HCT116 (cell line): ENCODE measurements around the gene MIP. TPM values are rescaled to one million over a fixed set of nuclear protein-coding genes. Genes with fewer than 3 reads are reported as not detected.

Source experiments
- ATAC-seq: fragments of 200-7000 bp; cut with Tn5 transposase; 2 replicates; pipeline ENCODE4 v1.9.1; 2020; ENCODE audit warnings: mild to moderate bottlenecking, moderate library complexity
- BruUV-seq: library from RNA; stranded (reverse); fragments of 400-500 nt; replicated peaks from 2 replicates; lab custom pipeline; 2021; lab: Mats Ljungman, UMichigan
- CTCF ChIA-PET: fragments of 300-600 bp; sonication (Branson Sonifier 250); formaldehyde crosslinking; loops from one replicate; lab custom pipeline; 2021; ENCODE audit warnings: antibody characterized with exemption; lab: Charles Lee
- POLR2A ChIA-PET: fragments of 300-600, 350-600 bp; sonication (Branson Sonifier 250); formaldehyde crosslinking; loops from one replicate; lab custom pipeline; 2021; ENCODE audit warnings: antibody characterized with exemption; lab: Charles Lee
- RAD21 ChIA-PET, 2 experiments: fragments of 300-600 bp; sonication (Branson Sonifier 250); formaldehyde crosslinking; loops; one replicate each; lab custom pipeline; 2023; ENCODE audit warnings: low total read pairs in 2 of 2; ENCODE audit not compliant: uncharacterized antibody in 2 of 2, unreplicated experiment in 2 of 2, low non-redundant PET in 1 of 2; lab: Charles Lee
- DNase-seq: peaks from one replicate; pipeline ENCODE4 v3.0.0-alpha.2; 2010; ENCODE audit warnings: low read depth, low spot score
- H2AFZ ChIP-seq: fragments of 200-600 bp; shearing (Covaris generic), sonication (generic); 2 replicates; pipeline ENCODE4 v1.6.1; 2017; ENCODE audit warnings: low read depth, mixed run types, mixed read lengths, antibody characterized with exemption, low read length; ENCODE audit not compliant: poor library complexity, severe bottlenecking
- H3K27ac ChIP-seq: 2 replicates; pipeline ENCODE4 v1.5.1; 2012; ENCODE audit warnings: low read depth, low read length
- H3K27me3 ChIP-seq: fragments of 200-600 bp; sonication (generic); 2 replicates; pipeline ENCODE4 v1.6.1; 2016; ENCODE audit warnings: mixed run types, low read length, mixed read lengths; ENCODE audit not compliant: insufficient read depth
- H3K36me3 ChIP-seq, 2 experiments: fragments of 200-500 bp in 1 of 2; fragments of 200-600 bp in 1 of 2; sonication (Bioruptor generic) in 1 of 2; sonication (generic) in 1 of 2; 2 replicates each; pipeline versions ENCODE4 v1.5.1 to v1.6.1; 2014 to 2016; ENCODE audit warnings: low read length in 2 of 2, inconsistent platforms in 1 of 2, mixed read lengths in 1 of 2, mixed run types in 1 of 2; ENCODE audit not compliant: insufficient read depth in 2 of 2, control insufficient read depth in 1 of 2
- H3K4me1 ChIP-seq, 2 experiments: fragments of 200-600 bp in 1 of 2; sonication (generic) in 1 of 2; 2 replicates each; pipeline versions ENCODE4 v1.5.1 to v1.6.1; 2012 to 2017; ENCODE audit warnings: low read length in 2 of 2, inconsistent platforms in 1 of 2, mild to moderate bottlenecking in 1 of 2, mixed read lengths in 1 of 2, mixed run types in 1 of 2, moderate library complexity in 1 of 2; ENCODE audit not compliant: insufficient read depth in 2 of 2, control insufficient read depth in 1 of 2
- H3K4me2 ChIP-seq: fragments of 200-600 bp; sonication (generic); 2 replicates; pipeline ENCODE4 v1.6.1; 2017; ENCODE audit warnings: mixed run types, low read length, mixed read lengths
- H3K4me3 ChIP-seq, 2 experiments: fragments of 200-600 bp in 1 of 2; sonication (generic) in 1 of 2; replicated peaks in 1 of 2; 2 replicates each; pipeline ENCODE4 v1.5.1; 2011 to 2016; ENCODE audit warnings: low read length in 2 of 2, control low read depth in 1 of 2, low read depth in 1 of 2, mild to moderate bottlenecking in 1 of 2, mixed read lengths in 1 of 2, mixed run types in 1 of 2
- H3K79me2 ChIP-seq: fragments of 200-600 bp; sonication (generic); 2 replicates; pipeline ENCODE4 v1.6.1; 2017; ENCODE audit warnings: mild to moderate bottlenecking, mixed run types, low read length, moderate library complexity, mixed read lengths; ENCODE audit not compliant: insufficient read depth
- H3K9ac ChIP-seq: fragments of 200-600 bp; sonication (generic); 2 replicates; pipeline ENCODE4 v1.6.1; 2016; ENCODE audit warnings: low read length, mixed read lengths
- H3K9me2 ChIP-seq: fragments of 200-600 bp; sonication (generic), shearing (Covaris generic); 2 replicates; pipeline ENCODE4 v1.6.1; 2017; ENCODE audit warnings: mixed run types, mild to moderate bottlenecking, moderate library complexity; ENCODE audit not compliant: insufficient read depth
- H3K9me3 ChIP-seq, 2 experiments: fragments of 200-500 bp in 1 of 2; fragments of 200-600 bp in 1 of 2; sonication (Bioruptor generic) in 1 of 2; sonication (generic) in 1 of 2; 2 replicates each; pipeline ENCODE4 v1.6.1; 2014 to 2017; ENCODE audit warnings: low read length in 2 of 2, mixed read lengths in 2 of 2, inconsistent platforms in 1 of 2, low read depth in 1 of 2, mild to moderate bottlenecking in 1 of 2, mixed run types in 1 of 2, moderate library complexity in 1 of 2; ENCODE audit not compliant: control insufficient read depth in 1 of 2, insufficient read depth in 1 of 2
- H4K20me1 ChIP-seq: fragments of 200-600 bp; sonication (generic), shearing (Covaris generic); 2 replicates; pipeline ENCODE4 v1.6.1; 2017; ENCODE audit warnings: mixed run types, mild to moderate bottlenecking, moderate library complexity; ENCODE audit not compliant: insufficient read depth
- CBX3 ChIP-seq: IDR thresholded peaks from 2 replicates; pipeline ENCODE4 v1.6.1; 2012; ENCODE audit warnings: low read depth
- CEBPB ChIP-seq: IDR thresholded peaks from 2 replicates; pipeline ENCODE4 v1.6.1; 2012; ENCODE audit warnings: low read depth
- EZH2phosphoT487 ChIP-seq: fragments of 200-600 bp; IDR thresholded peaks from 2 replicates; pipeline ENCODE4 v1.6.1; 2018; ENCODE audit warnings: antibody characterized with exemption, borderline replicate concordance
- POLR2A ChIP-seq: IDR thresholded peaks from 2 replicates; pipeline ENCODE4 v1.7.0; 2011; ENCODE audit warnings: borderline replicate concordance; ENCODE audit not compliant: insufficient read depth, insufficient read length; ENCODE audit errors: extremely low read depth
- SP1 ChIP-seq: IDR thresholded peaks from 2 replicates; pipeline ENCODE4 v1.6.1; 2012; ENCODE audit warnings: low read depth
- SRF ChIP-seq: IDR thresholded peaks from 2 replicates; pipeline ENCODE4 v1.6.1; 2012; ENCODE audit warnings: low read depth
- TCF7L2 ChIP-seq: IDR thresholded peaks from 2 replicates; pipeline ENCODE4 v1.7.0; 2011; ENCODE audit warnings: borderline replicate concordance, inconsistent platforms; ENCODE audit not compliant: insufficient read depth, insufficient read length; ENCODE audit errors: extremely low read depth
- YY1 ChIP-seq: IDR thresholded peaks from 2 replicates; pipeline ENCODE4 v1.6.1; 2011; ENCODE audit warnings: low read length, low read depth, moderate library complexity, mild to moderate bottlenecking; ENCODE audit not compliant: insufficient replicate concordance; ENCODE audit errors: extremely low read depth
- intact Hi-C: fragments of 100-400 bp; cut with micrococcal nuclease; formaldehyde crosslinking; loops from 2 replicates; pipeline ENCODE4 v1.10.0; 2022
- total RNA-seq: library from RNA; stranded (reverse); gene quantifications from one replicate; pipeline ENCODE4 v1.2.1, GENCODE V29; 2021; ENCODE audit not compliant: unreplicated experiment
- TF ChIP-seq, protein P1 (sequence below): IDR thresholded peaks from 2 replicates; pipeline ENCODE4 v1.6.1; 2012
- TF ChIP-seq, protein P2 (sequence below), 3 experiments: fragments of 200-600 bp in 1 of 3; sonication (generic) in 1 of 3; IDR thresholded peaks in 2 of 3; conservative IDR thresholded peaks in 1 of 3; 2 replicates each; pipeline ENCODE4 v1.5.1; 2012 to 2017; ENCODE audit warnings: low read depth in 2 of 3, low read length in 2 of 3, antibody characterized with exemption in 1 of 3, borderline replicate concordance in 1 of 3, control low read depth in 1 of 3, mild to moderate bottlenecking in 1 of 3, mixed read lengths in 1 of 3, mixed run types in 1 of 3, moderate library complexity in 1 of 3; ENCODE audit not compliant: insufficient read depth in 1 of 3

The MIP gene
- total RNA-seq, 1 experiment from 2014 or later, result 0.79 TPM

DNA sequence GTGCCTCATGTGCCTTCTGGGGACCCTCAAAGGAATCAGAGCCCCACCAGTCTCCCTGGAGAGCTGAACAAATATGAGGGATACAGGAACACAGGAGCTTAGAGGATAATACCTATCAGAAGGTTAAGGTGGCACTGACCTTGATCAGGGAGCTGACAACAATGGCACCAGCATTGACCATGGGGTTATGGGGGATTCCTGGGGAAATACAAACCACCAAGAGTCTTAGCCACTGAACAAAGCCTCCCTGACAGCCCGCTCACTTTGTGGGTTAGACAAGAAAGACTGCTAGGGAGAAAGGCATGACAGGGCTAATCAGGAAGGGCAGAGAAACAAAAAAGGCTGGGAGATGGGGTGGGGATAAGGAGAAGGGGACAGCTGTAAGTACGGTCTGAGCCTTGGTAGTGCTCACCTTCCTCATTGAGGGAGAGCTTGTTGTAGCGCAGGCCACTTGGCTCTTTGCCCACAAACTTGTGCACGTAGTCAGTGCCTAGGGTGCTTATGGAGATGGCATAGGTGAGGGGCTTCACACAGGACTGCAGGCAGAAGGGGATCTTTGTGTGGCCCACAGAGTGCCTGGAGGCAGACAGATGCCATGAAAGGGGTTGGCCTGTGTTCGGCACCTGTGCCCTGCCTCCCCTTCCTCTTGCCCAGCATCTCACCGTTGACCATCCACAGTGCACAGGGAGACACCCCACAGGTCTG lies 23.2 kb upstream of the MIP start (continued):
- no peak for TF ChIP-seq TCF7L2
- TF ChIP-seq, protein P1, sequence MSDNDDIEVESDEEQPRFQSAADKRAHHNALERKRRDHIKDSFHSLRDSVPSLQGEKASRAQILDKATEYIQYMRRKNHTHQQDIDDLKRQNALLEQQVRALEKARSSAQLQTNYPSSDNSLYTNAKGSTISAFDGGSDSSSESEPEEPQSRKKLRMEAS, result no peak

DNA sequence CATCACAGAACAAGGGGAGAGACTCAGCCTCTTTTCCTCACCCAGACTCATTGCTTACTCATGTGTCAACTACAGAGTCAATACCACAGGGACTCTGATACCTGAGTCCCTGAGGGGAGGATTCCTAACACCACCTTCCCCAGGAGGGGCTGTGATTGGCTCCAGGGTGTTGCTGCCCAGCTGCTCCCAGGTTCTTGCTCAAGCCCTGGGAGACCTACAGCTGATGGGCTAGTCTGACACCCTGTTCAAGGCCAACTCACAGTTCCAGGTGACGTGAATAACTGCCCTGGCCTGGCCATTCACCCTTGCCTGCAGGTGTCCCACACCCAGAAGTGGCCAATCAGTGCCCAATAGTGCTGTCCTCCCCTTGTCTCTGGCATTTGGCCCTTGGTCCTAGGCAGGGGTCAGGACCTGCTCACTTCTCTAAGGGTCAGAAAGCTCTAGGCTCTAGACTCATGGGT lies 22.5 kb upstream of the MIP start:
- Histone ChIP-seq H3K36me3 (no peaks in the 10 kb centered on the region), H4K20me1 (no peaks in the 10 kb centered on the region), H3K9ac (no peak overlapping the region), H3K4me2 (no peak overlapping the region), H3K79me2 (no peaks in the 10 kb centered on the region), H3K27me3 (no peaks in the 10 kb centered on the region), H3K27ac (no peak overlapping the region), H3K4me1 (peaks cover 0 to 10% of the 10 kb centered on the region in 2 experiments; a peak in 1 of 4 replicates), H3K4me3 (no peak overlapping the region), H2AFZ (no peak overlapping the region), H3K9me3 (no peaks in the 10 kb centered on the region), H3K9me2 (no peaks in the 10 kb centered on the region)
- no peak for TF ChIP-seq EZH2phosphoT487
- no peak for TF ChIP-seq CBX3
- no peak for TF ChIP-seq YY1
- no peak for TF ChIP-seq SRF
- no peak for TF ChIP-seq SP1
- TF ChIP-seq, protein P2, sequence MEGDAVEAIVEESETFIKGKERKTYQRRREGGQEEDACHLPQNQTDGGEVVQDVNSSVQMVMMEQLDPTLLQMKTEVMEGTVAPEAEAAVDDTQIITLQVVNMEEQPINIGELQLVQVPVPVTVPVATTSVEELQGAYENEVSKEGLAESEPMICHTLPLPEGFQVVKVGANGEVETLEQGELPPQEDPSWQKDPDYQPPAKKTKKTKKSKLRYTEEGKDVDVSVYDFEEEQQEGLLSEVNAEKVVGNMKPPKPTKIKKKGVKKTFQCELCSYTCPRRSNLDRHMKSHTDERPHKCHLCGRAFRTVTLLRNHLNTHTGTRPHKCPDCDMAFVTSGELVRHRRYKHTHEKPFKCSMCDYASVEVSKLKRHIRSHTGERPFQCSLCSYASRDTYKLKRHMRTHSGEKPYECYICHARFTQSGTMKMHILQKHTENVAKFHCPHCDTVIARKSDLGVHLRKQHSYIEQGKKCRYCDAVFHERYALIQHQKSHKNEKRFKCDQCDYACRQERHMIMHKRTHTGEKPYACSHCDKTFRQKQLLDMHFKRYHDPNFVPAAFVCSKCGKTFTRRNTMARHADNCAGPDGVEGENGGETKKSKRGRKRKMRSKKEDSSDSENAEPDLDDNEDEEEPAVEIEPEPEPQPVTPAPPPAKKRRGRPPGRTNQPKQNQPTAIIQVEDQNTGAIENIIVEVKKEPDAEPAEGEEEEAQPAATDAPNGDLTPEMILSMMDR (IDR thresholded peaks at IDR 0.05 in 2 of 3, conservative IDR thresholded peaks at IDR 0.05 in 1 of 3; ENCODE audit: borderline replicate concordance in 1 of 3, insufficient read depth in 1 of 3, low read depth in 2 of 3, low read length in 2 of 3), result no peak
- TF ChIP-seq CEBPB, result no peak
- no peak for TF ChIP-seq POLR2A
- intact Hi-C loops, result no loop called here
- ATAC-seq (peak; percentile 15; the same call in 1 of the 2 replicates), DNase-seq (no peak)
- BruUV-seq, result no TSS peak
- ChIA-PET POLR2A (no interaction called here), RAD21 (no interaction called here), CTCF (no interaction called here)
